SH-SY5Y (cell line): ENCODE data around the gene AFG1L.

Experiments used
- GATA2 ChIP-seq: IDR thresholded peaks from 2 replicates; pipeline ENCODE4 v1.6.1; 2011; ENCODE audit warnings: mild to moderate bottlenecking, low read depth, low read length
- GATA3 ChIP-seq: IDR thresholded peaks from 2 replicates; pipeline ENCODE4 v1.6.1; 2011; ENCODE audit warnings: low read depth, mild to moderate bottlenecking, low read length, moderate library complexity

DNA sequence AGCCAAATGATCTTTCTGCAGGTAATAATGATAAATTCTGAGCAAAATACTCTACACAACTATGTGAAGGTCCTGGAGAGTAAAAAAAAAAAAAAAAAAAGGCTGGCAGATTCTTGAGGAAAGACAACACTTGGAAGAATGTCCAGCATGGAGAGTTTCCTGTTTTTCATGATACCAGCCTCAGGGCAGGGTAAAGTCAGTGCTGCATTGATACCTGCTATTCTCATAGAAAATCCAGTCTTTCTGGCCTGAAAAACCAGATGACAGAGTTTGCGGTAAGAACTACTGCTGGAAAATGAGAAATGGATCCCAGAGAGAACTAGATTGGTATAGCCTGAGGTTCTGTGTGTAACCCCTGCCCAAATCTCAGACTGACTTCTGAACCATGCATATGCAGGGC lies 89.1 kb downstream of the AFG1L start:
- TF ChIP-seq GATA3 (no peak), GATA2 (no peak)
